GM19193 (cell line): ENCODE measurements around the gene WASHC4.

ENCODE experiments used
- POLR2A ChIP-seq: IDR thresholded peaks from 4 replicates; pipeline ENCODE4 v1.6.1; 2011; ENCODE audit not compliant: insufficient read depth, insufficient read length; ENCODE audit errors: extremely low read depth

WASHC4 gene

DNA sequence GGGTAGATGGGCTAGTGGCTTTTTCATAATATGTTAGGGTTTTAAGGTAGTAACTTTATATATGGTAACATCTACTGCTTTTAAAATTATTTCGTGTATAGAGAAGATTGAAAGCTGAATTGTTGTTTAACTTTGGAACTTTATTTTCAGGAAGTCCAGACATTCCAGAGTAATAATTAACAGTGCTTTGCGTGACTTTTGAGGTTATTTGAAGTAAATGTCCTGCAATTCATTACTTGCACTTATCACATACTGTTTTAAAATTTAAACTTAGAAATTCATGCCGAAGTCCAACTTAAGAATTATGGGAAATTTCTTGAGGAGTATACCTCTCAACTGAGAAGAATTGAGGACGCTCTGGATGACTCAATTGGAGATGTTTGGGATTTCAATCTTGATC lies 3.3 kb downstream of the WASHC4 start:
- no peak for TF ChIP-seq POLR2A

DNA sequence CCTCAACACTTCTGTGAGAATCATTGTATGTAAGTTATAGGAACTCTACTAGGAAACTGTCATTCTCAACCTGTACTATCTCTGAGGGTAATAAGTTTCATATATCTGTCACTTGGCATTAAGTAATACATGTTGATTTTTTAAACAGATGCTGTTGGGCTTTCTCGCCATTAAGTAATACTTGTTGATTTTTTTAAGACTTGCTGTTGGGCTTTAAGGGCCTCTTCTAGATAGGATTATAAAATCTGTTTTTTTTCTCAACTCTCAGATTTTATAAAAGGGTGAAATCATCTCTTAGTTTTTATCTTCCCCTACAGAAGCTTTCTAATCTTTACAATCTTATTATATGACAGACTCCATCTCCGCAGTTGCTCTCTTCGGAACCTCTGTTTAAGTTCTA lies 5.6 kb downstream of the WASHC4 start:
- no peak for TF ChIP-seq POLR2A

DNA sequence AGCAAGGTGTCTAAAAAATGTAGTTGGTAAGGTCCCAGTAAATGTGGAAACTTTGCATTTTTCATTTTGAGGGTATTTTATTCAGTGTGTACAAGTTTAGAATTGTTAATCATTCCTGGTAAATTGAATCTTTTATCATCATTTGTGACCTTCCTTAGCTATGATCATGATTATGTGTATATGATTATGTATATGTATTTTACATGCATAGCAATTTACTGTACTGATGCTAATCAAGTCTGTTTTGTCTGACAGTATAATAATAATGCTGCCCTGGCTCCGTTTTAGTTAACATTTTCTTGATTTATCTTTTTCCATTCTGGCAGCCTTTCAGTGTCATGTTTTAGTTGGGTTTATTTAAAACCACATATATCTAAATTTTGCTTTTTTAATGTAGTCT lies 9.4 kb downstream of the WASHC4 start:
- TF ChIP-seq POLR2A = no peak

DNA sequence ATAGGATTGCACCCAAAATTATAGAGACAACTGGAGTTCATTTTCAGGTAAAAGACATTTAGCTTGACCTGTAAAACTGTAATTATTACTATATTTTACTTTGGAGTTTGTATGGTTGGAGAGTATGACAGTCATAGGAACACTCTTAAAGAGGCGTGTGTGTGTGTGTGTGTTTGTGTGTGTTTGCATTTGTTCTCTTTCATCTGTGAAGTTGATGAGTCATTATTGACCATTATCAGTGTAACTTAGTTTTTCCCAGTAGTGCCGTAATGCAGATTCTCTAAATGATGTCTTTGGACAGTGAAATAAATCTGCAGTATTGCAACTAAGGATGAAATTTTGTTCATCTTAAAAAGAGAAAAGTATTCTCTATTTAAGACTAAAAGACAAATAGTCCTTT lies 13.0 kb downstream of the WASHC4 start:
- no peak for TF ChIP-seq POLR2A

DNA sequence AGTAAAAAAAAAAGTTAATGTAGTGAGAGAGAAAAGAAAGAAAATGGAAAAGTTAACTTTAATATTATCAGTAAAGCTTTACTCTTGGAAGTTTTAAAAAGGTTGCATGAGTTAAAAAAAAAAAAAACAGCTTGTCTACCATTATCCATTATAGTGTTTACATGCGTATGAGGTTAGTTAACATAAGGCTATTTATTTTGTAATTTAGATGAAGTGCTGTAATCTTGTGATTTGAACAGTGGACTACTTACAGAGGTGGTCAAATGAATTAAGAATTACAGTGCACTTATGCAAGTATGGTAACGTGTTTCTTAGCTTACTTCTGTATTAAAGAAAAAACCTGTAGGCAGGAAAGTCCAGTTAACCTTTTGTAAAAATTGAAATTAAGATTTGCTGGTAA lies 30.7 kb downstream of the WASHC4 start:
- no peak for TF ChIP-seq POLR2A

DNA sequence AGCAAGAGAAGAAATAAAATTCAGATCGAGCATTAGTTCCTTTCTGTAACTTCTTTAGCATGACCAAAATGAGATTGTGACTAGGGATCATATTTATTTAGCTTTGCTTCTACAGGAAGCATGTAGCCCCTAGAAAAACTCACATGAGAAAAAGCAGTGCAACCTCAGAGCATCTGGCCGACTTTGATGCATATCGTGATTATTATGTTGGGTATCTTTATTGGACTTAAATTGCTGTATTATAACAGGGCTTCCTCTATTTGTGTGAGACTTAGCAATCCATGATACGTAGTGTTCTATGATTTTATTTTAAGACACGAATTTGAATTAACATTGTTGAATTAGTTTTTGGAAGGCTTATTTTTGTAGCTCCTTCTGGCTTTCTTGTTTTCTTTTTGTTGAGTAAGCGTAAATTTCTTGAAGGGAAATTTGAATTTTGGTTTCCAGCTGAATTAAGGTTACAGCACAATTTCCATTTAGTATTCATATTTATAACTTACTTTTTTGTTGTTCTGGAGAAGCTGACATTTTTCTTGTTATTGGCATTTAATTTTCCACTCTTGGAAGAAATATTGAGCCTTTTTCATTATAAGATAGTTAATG lies 33.9 kb downstream of the WASHC4 start:
- no peak for TF ChIP-seq POLR2A

DNA sequence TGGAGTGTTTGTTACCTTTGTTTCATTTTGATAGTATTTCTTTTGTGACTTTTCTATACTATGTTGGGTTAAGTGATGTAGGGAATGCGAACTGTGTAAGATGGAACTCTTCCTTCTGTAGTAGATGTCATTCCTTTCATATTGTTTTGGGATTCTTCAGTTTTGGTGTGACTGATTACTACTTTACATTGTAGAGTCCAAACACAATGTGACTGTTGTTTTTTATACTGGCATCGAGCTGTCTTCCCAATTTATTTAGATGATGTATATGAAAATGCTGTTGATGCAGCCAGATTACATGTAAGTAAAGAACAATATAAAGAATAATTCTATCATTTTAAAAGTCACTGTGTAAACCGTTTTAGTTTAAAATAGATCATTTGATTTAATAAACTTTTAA lies 34.7 kb downstream of the WASHC4 start:
- no peak for TF ChIP-seq POLR2A

DNA sequence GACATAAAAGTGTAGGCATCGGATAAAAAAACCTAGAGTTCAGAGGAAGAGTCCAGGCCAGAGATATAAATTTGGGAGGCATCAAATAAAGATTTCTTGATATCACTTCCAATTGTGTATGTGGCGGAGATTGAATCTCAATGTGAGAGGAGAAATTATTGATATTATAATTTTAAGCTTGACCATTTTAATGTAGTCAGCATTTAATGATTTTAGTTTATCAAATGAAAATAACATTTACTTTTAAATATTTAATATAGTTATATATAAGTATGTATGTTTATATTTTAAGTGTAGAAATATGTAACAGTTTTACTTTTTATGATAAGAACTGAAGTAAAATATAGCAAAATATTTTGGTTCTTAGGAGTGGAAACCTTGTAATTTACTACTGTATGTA lies 48.7 kb downstream of the WASHC4 start:
- no peak for TF ChIP-seq POLR2A

DNA sequence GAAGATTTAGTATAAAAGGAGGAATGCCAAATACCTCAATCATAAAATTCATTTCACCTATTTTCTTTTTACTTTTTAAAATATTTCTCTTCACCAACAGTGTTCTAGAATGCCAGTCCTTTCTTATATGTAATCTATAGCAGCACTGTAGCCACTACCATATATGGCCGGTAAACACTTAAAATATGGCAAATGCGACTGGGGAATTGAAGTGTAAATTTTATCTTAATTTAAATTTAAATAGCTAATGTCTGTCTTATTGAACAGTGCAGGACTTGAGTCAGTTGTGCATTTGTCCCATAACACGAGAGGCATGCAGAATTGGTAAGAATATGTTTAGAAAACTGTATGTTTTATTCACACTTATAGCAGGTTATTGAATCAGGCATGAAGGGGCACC lies 50.1 kb downstream of the WASHC4 start:
- no peak for TF ChIP-seq POLR2A

DNA sequence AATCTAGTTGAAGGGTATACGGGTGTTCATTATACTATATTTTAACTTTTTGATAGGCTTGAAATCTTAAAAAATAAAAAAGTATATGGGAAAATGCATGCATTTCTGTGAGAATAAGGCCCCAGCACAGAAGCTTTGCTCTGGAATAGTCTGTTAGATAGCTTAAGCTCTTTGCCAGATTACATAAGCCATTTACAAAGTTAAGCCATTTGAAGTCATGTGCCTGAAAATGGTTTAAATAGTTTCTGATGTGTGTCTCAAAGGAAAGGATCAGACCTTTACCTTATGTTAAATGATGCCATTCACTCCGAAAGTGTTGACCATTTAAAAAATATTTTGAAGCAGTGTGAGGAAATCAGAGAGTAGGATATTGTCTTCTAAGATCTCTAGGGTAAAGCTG lies 51.3 kb downstream of the WASHC4 start:
- TF ChIP-seq POLR2A = no peak

DNA sequence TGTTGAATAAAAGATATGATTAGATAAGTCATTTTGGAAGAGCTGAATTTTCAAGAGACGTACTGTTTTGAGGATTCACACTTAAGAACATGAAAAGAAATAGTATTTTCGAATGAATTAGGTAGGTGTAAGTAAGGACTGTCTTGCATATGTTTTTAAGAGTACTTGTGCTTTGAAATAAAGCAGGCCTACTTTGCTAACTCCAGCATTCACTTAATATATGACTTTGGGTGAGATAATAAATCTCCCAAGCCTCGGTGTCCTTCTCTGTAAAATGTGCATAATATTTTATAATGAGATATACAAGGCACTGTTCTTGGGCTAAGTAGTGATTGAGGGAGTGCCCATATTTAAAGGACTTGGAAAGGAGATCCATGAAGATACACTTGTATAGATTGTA lies 54.6 kb downstream of the WASHC4 start:
- no peak for TF ChIP-seq POLR2A

DNA sequence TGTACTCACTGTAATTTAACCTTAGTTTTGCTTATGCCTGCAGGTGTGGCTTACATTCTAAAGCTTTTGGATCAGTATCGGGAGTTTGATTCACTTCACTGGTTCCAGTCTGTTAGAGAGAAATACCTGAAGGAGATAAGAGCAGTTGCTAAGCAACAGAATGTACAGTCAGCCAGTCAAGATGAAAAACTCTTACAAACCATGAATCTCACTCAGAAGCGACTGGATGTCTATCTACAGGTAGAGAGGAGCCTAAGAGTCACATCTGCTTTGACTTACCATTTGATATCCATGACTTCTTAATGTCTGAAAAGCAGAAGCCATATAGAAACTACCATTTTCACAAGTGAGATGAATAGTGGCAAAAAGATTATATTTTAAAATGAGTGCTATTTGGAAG lies 56.5 kb downstream of the WASHC4 start:
- TF ChIP-seq POLR2A = no peak

DNA sequence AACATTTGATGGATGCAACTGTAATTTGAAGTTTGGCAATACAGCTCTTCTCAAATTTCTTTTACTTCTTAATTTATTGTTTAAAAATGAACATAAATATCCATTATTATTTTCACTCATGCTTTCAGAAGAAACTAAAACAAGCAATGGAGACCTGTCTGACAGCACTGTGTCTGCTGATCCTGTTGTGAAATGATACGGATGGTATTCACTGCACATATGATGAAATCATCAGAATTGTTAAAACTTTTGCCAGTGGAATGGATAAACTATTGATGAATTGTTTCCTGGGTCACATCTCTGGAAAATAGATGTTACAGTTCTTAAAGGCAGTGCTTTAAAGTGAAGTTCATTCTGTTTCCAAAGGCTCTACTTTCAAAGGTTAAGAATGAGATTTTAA lies 59.2 kb downstream of the WASHC4 start:
- no peak for TF ChIP-seq POLR2A

DNA sequence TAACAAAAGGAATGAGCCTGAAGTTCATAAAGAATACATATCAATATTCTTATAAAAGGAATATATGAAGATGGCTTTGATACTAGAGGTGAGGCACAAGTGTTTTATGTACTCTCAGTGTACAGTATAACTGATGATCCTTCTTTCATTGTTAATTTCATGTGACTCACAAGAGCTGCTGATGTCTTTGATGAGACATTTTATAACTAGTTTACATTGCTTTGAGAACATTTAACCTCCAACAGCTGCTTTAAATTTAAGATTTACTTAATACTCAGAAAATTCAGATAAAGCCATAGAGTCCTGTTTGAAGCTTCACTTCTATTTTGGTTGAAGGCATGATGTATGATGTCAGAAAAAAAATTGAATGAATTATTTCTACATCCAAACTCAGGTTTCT lies 59.8 kb downstream of the WASHC4 start:
- TF ChIP-seq POLR2A = no peak

DNA sequence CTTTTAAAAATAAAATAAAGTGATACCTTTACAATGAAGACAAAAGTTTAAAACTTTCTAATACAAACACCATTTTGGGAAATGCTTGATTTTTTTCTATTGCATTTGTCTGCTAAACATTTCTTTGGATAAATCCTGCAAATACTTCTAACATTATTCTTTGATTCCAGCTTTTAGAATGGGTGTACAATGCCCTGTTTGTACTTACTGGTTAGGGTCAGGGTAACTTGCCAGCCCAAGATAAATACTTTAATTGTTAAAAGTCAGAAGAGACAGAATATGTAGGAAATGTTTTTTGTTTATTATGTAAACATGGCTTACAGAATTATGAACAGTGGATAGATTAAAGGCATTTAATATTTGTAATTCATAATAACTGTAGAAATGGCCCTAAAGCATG lies 60.5 kb downstream of the WASHC4 start:
- TF ChIP-seq POLR2A = no peak

DNA sequence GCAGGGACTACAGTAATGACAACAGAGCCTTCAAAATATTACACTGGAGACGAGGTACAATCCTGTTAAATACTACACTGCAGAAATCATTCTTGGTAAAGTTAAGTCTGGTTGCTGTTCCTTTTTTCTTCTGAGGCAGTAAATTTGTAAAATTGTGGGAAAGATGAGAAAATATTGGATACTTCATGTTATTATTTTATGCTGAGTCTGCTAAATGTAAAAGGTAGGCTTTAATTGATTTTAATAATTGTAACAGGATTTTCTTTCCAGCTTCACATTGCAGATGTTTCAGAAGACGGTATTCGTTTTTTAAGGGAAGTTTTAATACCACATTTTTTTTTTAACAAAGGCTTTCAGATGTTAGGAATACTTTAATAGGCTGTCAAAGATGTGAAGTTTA lies 62.6 kb downstream of the WASHC4 start:
- TF ChIP-seq POLR2A = no peak

DNA sequence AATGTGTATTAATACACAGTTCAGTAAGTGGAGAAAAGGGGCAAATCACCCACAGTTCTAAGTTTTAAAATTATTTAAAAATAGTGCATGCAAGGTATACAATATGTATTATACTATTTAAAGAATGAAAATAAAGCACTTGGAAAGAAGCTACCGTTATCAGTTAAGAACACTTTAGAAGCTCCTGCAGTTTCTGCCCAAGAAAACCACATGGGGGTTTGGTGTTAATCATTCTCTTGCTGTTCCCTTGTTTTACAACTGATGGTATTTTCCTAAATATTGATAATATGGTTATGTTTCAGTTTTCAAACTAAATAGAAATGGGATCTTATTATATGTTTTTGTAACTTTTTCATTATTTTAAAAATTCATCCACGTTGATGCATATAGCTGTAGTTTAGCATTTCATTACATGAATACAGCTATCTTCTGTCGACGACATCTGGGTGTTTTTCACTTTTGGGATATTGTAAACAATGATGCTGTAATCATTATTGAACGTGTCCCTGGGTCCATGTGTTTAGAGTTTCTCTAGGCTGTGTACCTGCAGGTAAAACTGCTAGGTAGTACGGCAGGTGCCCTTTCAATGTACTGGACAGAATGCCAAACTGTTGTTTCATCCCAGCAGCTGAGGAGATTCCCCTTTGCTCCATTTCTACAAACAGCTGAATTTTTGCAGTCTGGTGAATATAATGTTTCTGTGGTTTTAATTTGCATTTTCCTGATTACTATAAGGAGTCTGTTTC lies 64.3 kb downstream of the WASHC4 start:
- no peak for TF ChIP-seq POLR2A
